HG03097 (cell line): ENCODE data around the gene CCDC30.
A peak's percentile ranks its signal among the peaks of the same experiment; 100 is the strongest.
"Not testable (repeated sequence)": the region's sequence is repeated elsewhere in the genome, so short reads cannot be mapped to it uniquely, and the experiment has no call there.

Source experiments
- ATAC-seq: cut with Tn5 transposase; IDR thresholded peaks from one replicate; pipeline ENCODE4 v1.9.1; 2021; ENCODE audit not compliant: unreplicated experiment, low FRiP score

CCDC30 gene

DNA sequence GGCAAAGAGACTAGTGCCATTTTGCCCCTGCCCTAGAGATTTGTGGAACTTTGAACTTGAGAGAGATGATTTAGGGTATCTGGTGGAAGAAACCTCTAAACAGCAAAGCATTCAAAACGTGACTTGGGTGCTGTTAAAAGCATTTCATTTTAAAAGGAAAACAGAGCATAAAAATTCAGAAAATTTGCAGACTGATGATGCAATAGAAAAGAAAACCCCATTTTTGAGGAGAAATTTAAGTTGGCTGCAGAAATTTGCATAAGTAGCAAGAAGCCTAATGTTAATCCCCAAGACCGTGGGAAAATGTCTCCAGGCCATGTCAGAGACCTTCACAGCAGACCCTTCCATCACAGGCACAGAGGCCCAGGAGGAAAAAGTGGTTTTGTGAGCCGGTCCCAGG lies 164.1 kb downstream of the CCDC30 start:
- not testable (repeated sequence) for ATAC-seq

- no peak for ATAC-seq
These were observed 176.0 kb downstream of the CCDC30 start for GRCh38 chr1:42639116-42639515.

DNA sequence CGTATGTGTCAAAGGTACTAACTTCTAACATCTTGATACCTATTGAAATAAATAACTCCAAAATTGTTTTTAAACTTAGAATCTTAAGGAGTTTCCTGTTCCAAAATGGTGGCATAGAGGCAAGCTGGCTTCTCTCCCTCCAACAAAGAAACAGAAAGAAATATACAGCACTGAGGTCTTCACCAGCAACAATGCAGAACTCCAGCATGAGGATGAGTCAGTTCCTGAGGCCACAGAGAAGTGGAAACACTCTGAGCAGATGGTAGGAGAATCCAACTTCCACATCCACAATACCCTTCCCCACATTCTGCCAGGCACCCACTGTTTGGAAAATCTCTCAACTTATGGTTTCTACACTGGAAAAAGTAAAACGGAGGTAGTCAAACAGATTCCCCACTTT lies 183.0 kb downstream of the CCDC30 start:
- ATAC-seq, result no peak

- no peak for ATAC-seq
These were observed 194.1 kb downstream of the CCDC30 start for GRCh38 chr1:42657201-42657600.

DNA sequence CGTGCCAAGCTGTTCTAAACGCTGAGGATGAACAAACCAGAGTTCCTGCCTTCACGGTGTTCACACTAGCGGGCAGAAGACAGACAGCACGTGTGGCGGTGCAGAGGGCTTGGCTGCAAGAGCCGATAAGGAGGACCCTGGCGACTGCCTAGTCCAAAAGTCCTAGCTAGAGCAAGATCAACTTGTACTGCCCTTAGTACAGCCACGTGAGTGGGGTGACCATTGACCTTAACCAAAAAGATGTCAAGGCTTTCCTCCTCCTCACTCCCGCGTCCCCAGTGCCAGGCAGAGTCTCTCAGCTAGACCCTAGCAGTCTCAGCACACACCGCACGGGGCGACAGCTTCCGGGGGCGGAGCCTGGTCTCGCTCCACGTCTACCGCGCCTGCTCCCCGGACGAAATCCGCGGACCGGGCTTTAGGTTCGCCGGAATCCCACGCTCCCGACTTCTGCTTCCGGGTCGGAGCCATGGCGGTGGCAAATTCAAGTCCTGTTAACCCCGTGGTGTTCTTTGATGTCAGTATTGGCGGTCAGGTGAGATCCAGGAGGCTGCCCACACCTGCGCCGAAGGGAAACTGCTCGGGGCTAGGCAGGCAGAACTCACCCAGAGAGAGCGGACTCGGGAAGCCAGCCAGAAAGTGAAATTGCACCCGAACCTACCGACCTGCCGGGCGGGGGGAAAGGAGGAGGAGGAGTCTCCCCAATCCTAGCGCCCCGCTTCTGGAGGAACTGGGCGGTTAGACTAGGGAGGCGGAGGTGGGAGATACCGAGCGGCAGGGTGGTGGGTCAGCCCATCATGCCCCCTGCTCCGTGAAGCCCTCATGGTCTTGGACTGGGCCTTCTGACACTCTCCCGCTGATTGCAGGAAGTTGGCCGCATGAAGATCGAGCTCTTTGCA lies 195.1 kb downstream of the CCDC30 start, which contains the start of gene PPIH:
PPIH (plus strand) TSS at position 443 of the 896 bp plus-strand sequence; CDS start at position 467, 24 bp downstream.
- peak; percentile 90 for ATAC-seq

- no peak for ATAC-seq
These were observed 195.8 kb downstream of the CCDC30 start for GRCh38 chr1:42658877-42659337.

GRCh38 chr1:42660907-42661500 lies 197.9 kb downstream of the CCDC30 start:
- no peak for ATAC-seq

DNA sequence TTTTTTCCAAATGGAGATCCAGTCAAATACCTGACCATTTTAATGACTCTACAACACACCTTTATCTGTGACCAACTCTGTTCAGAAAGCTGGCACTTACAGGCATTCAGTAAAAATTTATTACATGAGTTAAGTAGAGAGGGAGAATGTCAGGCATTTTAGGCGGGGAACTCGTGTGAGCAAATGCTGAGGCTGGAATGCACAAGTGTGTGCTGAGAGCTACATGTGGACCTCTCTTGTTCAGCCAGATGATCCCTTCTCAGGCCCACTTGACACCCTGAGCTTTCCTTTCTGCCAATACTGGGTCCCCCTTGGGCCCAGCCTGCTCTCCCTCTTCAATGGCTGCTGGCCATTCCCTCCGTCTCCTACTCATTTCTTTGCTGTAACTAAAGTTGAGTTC lies 206.8 kb downstream of the CCDC30 start:
- ATAC-seq, result no peak

DNA sequence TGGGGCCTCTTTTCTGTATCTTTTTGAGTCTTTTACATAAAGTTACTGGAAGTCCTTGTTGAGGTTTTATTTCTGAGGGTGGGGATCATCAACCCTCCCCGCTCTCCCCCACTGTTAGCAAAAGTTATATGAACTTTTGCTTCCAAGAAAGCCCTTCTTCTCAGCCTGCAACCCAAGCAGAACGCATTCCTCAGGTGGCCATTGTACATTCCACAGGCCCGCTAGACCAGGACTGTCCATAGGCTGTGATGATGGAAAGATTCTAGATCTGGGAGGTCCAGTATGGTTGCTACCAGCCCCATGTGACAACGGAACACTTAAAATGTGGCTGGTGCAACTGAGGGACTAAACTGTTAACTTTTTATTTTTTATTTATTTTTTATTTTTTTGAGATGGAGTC lies 207.3 kb downstream of the CCDC30 start:
- no peak for ATAC-seq

DNA sequence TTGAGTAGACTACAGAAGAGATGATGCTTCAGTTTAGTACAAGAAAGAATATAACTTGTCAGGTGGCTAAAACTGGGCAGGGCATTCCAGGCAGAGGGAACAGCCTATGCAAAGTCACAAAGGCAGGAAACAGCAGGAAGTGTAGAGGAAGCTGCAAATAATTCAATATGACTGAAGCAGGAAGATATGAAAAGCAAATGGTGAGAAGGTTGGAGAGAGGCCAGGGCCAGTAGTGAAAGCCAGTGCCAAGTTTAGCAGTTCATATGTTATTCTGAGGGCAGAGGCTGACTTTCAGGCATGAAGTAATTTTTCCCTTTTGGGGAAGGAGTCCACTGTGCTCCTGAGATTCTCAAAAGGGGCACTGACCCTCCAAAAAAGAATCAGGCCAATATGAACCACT lies 211.1 kb downstream of the CCDC30 start:
- no peak for ATAC-seq

GRCh38 chr1:42674682-42675081 lies 211.6 kb downstream of the CCDC30 start:
- ATAC-seq, result no peak

DNA sequence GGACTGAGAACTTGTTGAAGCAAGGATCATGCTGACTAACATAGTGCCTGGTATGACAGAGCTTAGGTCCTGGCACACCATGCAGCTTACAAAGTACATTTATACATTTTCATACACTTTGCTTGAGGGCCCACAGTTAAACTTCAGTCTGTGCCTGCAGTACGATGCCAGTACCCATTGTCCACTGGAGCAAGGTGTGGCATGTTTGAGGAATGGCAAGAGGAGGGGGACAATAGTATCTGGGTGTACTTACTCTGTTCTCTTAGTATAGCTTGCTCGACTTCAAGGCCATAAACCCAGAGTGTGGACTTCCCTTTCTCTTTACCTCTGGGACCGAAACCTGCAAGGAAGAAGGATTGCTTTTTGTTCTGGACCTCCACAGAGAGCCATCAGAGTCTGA lies 212.4 kb downstream of the CCDC30 start:
- no peak for ATAC-seq

DNA sequence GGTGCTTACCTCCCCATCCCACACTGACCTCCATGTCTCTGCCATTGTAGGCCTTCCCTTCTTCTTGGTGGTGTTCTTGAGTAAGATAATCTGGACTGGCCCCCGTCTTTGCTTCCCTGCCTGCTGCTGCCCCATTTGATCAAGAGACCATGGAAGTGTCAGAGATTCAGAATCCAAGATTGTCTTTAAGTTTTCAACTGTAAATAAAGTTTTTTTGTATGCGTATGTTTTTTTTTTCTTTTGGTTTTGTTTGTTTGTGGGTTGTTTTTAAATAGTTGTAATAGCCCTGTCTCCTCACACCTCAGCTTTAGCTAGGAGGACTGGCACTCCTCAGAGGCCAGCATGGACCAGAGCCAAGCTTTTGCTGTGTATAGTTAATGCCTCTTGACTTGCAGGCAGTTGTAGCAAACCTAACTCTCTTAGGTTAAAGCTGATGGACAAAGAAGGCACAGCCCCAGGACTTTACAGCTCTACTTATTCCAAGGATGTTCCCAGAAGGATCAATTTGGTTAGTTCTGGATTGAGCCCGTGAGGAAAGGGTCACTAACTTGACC lies 213.5 kb downstream of the CCDC30 start:
- ATAC-seq, result no peak

DNA sequence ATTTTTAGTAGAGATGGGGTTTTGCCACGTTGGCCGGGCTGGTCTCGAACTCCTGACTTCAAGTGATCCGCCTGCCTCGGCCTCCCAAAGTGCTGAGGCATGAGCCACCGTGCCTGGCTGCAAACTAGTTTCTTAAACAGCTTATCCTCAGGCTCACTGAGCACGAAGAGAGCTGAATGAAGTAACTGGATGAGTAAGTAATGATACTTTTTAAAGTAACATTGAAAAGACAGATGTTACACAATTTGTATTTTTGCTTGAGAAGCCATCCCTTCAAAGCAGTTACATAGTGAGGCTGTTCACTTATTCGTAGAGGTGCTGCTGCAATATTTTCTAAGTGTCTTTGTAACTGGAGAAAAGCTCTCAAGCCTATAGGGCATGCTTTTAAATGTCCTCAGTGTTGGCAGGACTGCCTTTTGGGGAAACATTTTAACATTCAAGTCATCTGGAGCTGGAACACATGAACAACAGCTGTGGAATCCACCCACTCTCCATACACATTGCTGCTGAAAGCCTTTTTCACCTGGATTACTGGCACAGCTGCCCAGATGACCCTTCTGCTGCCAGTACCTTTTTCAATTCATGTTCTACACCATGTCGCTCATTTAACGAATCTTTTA lies 216.4 kb downstream of the CCDC30 start:
- ATAC-seq, result no peak

GRCh38 chr1:42680055-42680454 lies 217.0 kb downstream of the CCDC30 start:
- ATAC-seq, result no peak

DNA sequence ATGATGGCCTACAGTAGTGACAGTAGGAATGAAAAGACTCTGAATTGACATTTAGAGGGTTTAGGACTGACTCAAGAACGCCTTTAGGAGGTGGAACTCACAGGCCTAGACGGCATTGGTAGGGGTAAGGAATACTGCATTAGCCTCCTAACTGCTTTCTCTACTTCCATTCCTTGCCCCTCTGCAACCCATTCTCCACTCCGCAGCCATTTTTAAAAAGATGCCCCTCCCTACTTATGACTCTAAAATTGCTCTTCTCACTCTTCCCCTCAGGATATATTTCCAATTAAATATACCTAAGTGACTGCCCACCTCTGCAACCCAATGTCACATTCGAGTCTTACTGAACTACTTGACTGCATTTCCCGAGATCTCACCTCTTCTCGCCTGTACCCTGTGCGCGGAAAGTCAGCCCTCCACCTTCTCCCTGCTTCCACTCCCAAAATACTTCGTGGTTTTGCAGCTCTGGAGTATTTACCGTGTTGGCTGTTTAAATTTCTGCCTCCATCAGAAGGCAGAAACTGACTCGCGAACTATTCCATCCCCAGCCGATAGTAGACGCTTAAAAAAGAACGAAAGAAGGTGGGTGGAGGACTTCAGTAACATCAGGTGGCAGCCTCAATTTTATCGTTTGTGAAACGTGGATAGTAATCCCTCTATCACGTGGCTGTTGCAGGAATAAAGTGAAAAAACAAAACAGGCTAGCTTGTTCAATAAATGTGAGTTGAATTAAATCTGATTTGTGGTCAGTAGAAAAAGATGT lies 218.0 kb downstream of the CCDC30 start:
- no peak for ATAC-seq

DNA sequence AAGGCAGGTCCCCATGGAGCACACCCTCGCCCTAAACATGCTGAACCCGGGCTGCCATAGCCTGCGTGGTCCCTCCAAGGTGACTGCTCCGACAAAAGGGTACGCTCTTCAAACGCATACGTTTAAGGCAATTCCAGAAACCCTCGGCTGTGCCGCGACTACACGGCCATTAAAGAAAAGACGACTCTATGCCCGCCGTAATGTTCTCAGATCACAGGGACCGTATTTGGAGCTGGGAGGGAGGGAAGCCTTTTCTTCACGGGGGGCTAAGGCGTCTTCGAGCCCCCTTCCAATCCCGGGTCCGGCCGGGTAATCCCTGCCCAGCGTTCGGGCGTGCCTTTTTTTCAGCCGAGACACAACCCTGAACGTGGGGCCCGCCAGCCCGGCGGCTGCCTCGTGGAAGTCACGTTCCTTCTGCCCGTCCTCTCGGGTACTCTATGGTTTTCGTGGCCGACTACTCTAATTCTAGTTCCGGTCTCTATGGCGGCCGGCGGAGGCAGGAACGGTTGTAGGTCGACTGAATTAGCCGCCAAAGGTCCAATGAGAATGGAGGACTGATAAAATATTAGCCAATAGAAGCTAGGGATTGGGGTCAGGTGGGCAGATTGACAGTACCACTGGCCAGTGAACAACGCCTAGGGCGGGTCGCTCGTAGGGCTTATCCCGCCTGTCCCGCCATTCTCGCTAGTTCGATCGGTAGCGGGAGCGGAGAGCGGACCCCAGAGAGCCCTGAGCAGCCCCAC lies 218.8 kb downstream of the CCDC30 start, which contains the start of gene YBX1:
YBX1 (plus strand) TSS at position 678 of the 743 bp plus-strand sequence. CDS start 148 bp downstream, outside the sequence.
- peak; percentile 88 for ATAC-seq

- not testable (repeated sequence) for ATAC-seq
These were observed 219.3 kb downstream of the CCDC30 start for GRCh38 chr1:42682484-42682738.

- peak; percentile 32 for ATAC-seq
These were observed 219.8 kb downstream of the CCDC30 start for GRCh38 chr1:42682739-42683531.
